ENCODE results near the gene SPARCL1. TPM values are rescaled to one million over a fixed set of nuclear protein-coding genes. Genes with fewer than 3 reads are reported as not detected.
A peak's percentile ranks its signal among the peaks of the same experiment; 100 is the strongest.

The SPARCL1 gene
- total RNA-seq, 4 donors from 2014 or later = 312 to 741 (median 433) TPM

- Histone ChIP-seq H3K4me3 (no peak overlapping the region), H3K9me3 (no peaks in the 10 kb centered on the region), H3K36me3 (no peaks in the 10 kb centered on the region), H3K27me3 (no peaks in the 10 kb centered on the region), H3K4me1 (peaks cover 0 to 3% (median 0%) of the 10 kb centered on the region in 4 donors), H3K27ac (no peak overlapping the region)
- WGBS, 2 donors = 64 to 73% methylated on average over 5 of the region's 5 CpGs
- DNase-seq (ENCODE audit: low spot score in 2 of 2) = no peak
- TF ChIP-seq EP300 (IDR thresholded peaks at IDR 0.05) (no peak), POLR2A (IDR thresholded peaks at IDR 0.05) (no peak), CTCF (IDR thresholded peaks at IDR 0.05) (no peak)
Measured at GRCh38 chr4:87547016-87547708, 18.0 kb upstream of the SPARCL1 start.

GRCh38 chr4:87545052-87545451 lies 15.9 kb upstream of the SPARCL1 start:
- Histone ChIP-seq H3K27me3 (no peaks in the 10 kb centered on the region), H3K27ac (no peak overlapping the region), H3K4me1 (peaks cover 0 to 3% (median under 1%) of the 10 kb centered on the region in 4 donors), H3K4me3 (no peak overlapping the region), H3K36me3 (no peaks in the 10 kb centered on the region), H3K9me3 (no peaks in the 10 kb centered on the region)
- TF ChIP-seq CTCF (IDR thresholded peaks at IDR 0.05) (no peak), EP300 (IDR thresholded peaks at IDR 0.05) (no peak), POLR2A (IDR thresholded peaks at IDR 0.05) (no peak)
- WGBS, 2 donors = 88 to 92% methylated on average over 3 of the region's 3 CpGs
- DNase-seq (ENCODE audit: low spot score in 2 of 2) = no peak

- DNase-seq (ENCODE audit: low spot score in 2 of 2) = peak in 1 of 2 donors; percentile 68
- 20 to 23% methylated on average over 3 of the region's 3 CpGs for WGBS, 2 donors
- Histone ChIP-seq H3K36me3 (no peaks in the 10 kb centered on the region), H3K27ac (peak overlapping the region in 1 of 4 donors; percentile 53), H3K9me3 (no peaks in the 10 kb centered on the region), H3K27me3 (no peaks in the 10 kb centered on the region), H3K4me1 (peaks cover 0 to 3% (median 1%) of the 10 kb centered on the region in 4 donors), H3K4me3 (no peak overlapping the region)
- TF ChIP-seq EP300 (IDR thresholded peaks at IDR 0.05) = no peak
- TF ChIP-seq POLR2A (IDR thresholded peaks at IDR 0.05) = no peak
- TF ChIP-seq CTCF (IDR thresholded peaks at IDR 0.05) = peak; percentile 31 to 76 (median 66)
Measured at GRCh38 chr4:87543835-87544461, 14.8 kb upstream of the SPARCL1 start.

GRCh38 chr4:87542734-87543312 lies 13.6 kb upstream of the SPARCL1 start:
- Histone ChIP-seq H3K9me3 (no peaks in the 10 kb centered on the region), H3K4me3 (no peak overlapping the region), H3K4me1 (peaks cover 0 to 3% (median 1%) of the 10 kb centered on the region in 4 donors), H3K27me3 (no peaks in the 10 kb centered on the region), H3K36me3 (no peaks in the 10 kb centered on the region), H3K27ac (peak overlapping the region in 1 of 4 donors; percentile 53)
- DNase-seq (ENCODE audit: low spot score in 2 of 2) = no peak
- TF ChIP-seq CTCF (IDR thresholded peaks at IDR 0.05) = no peak
- TF ChIP-seq POLR2A (IDR thresholded peaks at IDR 0.05) = no peak
- TF ChIP-seq EP300 (IDR thresholded peaks at IDR 0.05) = no peak

Measured in tibial nerve (tissue), 4 donors.